Gastroesophageal sphincter (tissue), 4 donors: ENCODE measurements around the gene CD82. TPM values are rescaled to one million over a fixed set of nuclear protein-coding genes. Genes with fewer than 3 reads are reported as not detected.

Experiments
- ATAC-seq: fragments of 150-250 bp; one replicate; pipeline ENCODE4 v1.9.1; 2016; ENCODE audit warnings: mild to moderate bottlenecking, moderate library complexity
- H3K27ac ChIP-seq, 4 donors: fragments of 200-600 bp; sonication (generic) in 3 of 4; 1 replicate in 3 of 4; 2 replicates in 1 of 4; pipeline ENCODE4 v1.5.1; 2016 to 2019
- H3K27me3 ChIP-seq: fragments of 200-600 bp; sonication (generic); one replicate; pipeline ENCODE4 v1.5.1; 2019
- H3K36me3 ChIP-seq, 2 donors: fragments of 200-600 bp; sonication (generic); one replicate each; pipeline ENCODE4 v1.5.1; 2019; ENCODE audit warnings: control low read depth in 1 of 2
- H3K4me1 ChIP-seq, 3 donors: fragments of 200-600 bp; sonication (generic); 1 replicate in 2 of 3; 2 replicates in 1 of 3; pipeline ENCODE4 v1.5.1; 2016 to 2019; ENCODE audit warnings: control low read depth in 2 of 3
- H3K4me3 ChIP-seq, 2 donors: fragments of 200-600 bp; sonication (generic); one replicate each; pipeline ENCODE4 v1.5.1; 2019; ENCODE audit warnings: mild to moderate bottlenecking in 1 of 2, moderate library complexity in 1 of 2
- H3K9me3 ChIP-seq, 3 donors: fragments of 200-600 bp; sonication (generic); one replicate each; pipeline ENCODE4 v1.5.1; 2017 to 2019; ENCODE audit warnings: control low read depth in 2 of 3
- CTCF ChIP-seq, 4 experiments: fragments of 200-600 bp in 2 of 4; fragments of 450-650 bp in 2 of 4; sonication (generic) in 1 of 4; IDR thresholded peaks; one replicate each; pipeline ENCODE4 v1.5.1; 2017 to 2019; ENCODE audit warnings: antibody characterized with exemption in 4 of 4, mild to moderate bottlenecking in 2 of 4, moderate library complexity in 2 of 4
- EP300 ChIP-seq: sonication (generic); formaldehyde crosslinking; IDR thresholded peaks from one replicate; pipeline ENCODE4 v1.6.1; 2017; ENCODE audit warnings: antibody characterized with exemption, mild to moderate bottlenecking
- POLR2A ChIP-seq, 2 donors: fragments of 450-650 bp; IDR thresholded peaks; one replicate each; pipeline ENCODE4 v1.6.1; 2017; ENCODE audit warnings: antibody characterized with exemption in 2 of 2, mild to moderate bottlenecking in 2 of 2, moderate library complexity in 1 of 2
- POLR2AphosphoS5 ChIP-seq: sonication (generic); formaldehyde crosslinking; IDR thresholded peaks from one replicate; pipeline ENCODE4 v1.6.1; 2017; ENCODE audit warnings: antibody characterized with exemption
- WGBS, 2 donors: methylation state at CpG; one replicate each; pipeline ENCODE4 v1.1.5; 2018; ENCODE audit warnings: low coverage in 1 of 2; 5-methylcytosine and 5-hydroxymethylcytosine counted together
- total RNA-seq, 4 donors: library from RNA; depleted of rRNA; stranded (reverse); fragments of >200 nt; gene quantifications; one replicate each; pipeline ENCODE4 v1.1.0, GENCODE V29; 2016

Gene CD82
- total RNA-seq, 4 donors from 2014 or later, result 12.7 to 24.0 (median 19.1) TPM

GRCh38 chr11:44568658-44569473 is 3.4 kb downstream of the CD82 start:
- H3K9me3 ChIP-seq, result no peaks in the 10 kb centered on the region
- H3K27me3 ChIP-seq, result no peaks in the 10 kb centered on the region
- H3K36me3 ChIP-seq, result peaks cover 0 to 4% of the 10 kb centered on the region in 2 donors
- TF ChIP-seq POLR2A (IDR thresholded peaks at IDR 0.05) (no peak), POLR2AphosphoS5 (peak; percentile 63)
- peaks cover 4 to 64% (median 30%) of the 10 kb centered on the region in 3 donors for H3K4me1 ChIP-seq
- no peak overlapping the region for H3K4me3 ChIP-seq
- ATAC-seq, result no peak
- 80 to 100% methylated on average over 2 of the region's 15 CpGs for WGBS, 2 donors
- peak overlapping the region in 3 of 4 donors; percentile 66 to 92 (median 83) for H3K27ac ChIP-seq

- TF ChIP-seq POLR2AphosphoS5, result no peak
- no peak for TF ChIP-seq POLR2A (IDR thresholded peaks at IDR 0.05)
- no peak for TF ChIP-seq EP300
- no peak for TF ChIP-seq CTCF (IDR thresholded peaks at IDR 0.05)
- H3K9me3 ChIP-seq, result no peaks in the 10 kb centered on the region
- no peaks in the 10 kb centered on the region for H3K27me3 ChIP-seq
- H3K4me3 ChIP-seq, result no peak overlapping the region
- no peak for ATAC-seq
- H3K36me3 ChIP-seq, result peaks cover 0 to 4% of the 10 kb centered on the region in 2 donors
- WGBS, 2 donors, result 98 to 100% methylated on average over 1 to 5 of the region's 10 CpGs
- peaks cover 0 to 59% (median 21%) of the 10 kb centered on the region in 3 donors for H3K4me1 ChIP-seq
- H3K27ac ChIP-seq, result peak overlapping the region in 1 of 4 donors; percentile 92
Observed at GRCh38 chr11:44570411-44571155, 5.1 kb downstream of the CD82 start.

- ATAC-seq, result no peak
- H3K4me3 ChIP-seq, result no peak overlapping the region
- no peak overlapping the region for H3K27ac ChIP-seq
- no peaks in the 10 kb centered on the region for H3K27me3 ChIP-seq
- H3K9me3 ChIP-seq, result no peaks in the 10 kb centered on the region
- TF ChIP-seq POLR2A (IDR thresholded peaks at IDR 0.05) (no peak), CTCF (IDR thresholded peaks at IDR 0.05) (no peak), POLR2AphosphoS5 (no peak), EP300 (no peak)
- WGBS, 2 donors, result 91 to 92% methylated on average over 1 to 2 of the region's 2 CpGs
- peaks cover 0 to 46% (median 15%) of the 10 kb centered on the region in 3 donors for H3K4me1 ChIP-seq
- peaks cover 0 to 4% of the 10 kb centered on the region in 2 donors for H3K36me3 ChIP-seq
Observed at GRCh38 chr11:44571871-44572270, 6.4 kb downstream of the CD82 start.

- Histone ChIP-seq H3K4me3 (no peak overlapping the region), H3K27ac (no peak overlapping the region), H3K4me1 (peaks cover 0 to 40% (median 15%) of the 10 kb centered on the region in 3 donors), H3K27me3 (no peaks in the 10 kb centered on the region), H3K9me3 (no peaks in the 10 kb centered on the region), H3K36me3 (peaks cover 0 to 4% of the 10 kb centered on the region in 2 donors)
- no peak for ATAC-seq
- TF ChIP-seq POLR2A (IDR thresholded peaks at IDR 0.05) (no peak), CTCF (IDR thresholded peaks at IDR 0.05) (no peak), POLR2AphosphoS5 (no peak), EP300 (no peak)
- 92 to 94% methylated on average over 4 to 7 of the region's 7 CpGs for WGBS, 2 donors
Observed at GRCh38 chr11:44572436-44572835, 7.0 kb downstream of the CD82 start.

- no peaks in the 10 kb centered on the region for H3K9me3 ChIP-seq
- 94 to 98% methylated on average over 4 to 9 of the region's 16 CpGs for WGBS, 2 donors
- peaks cover 0 to 37% (median 15%) of the 10 kb centered on the region in 3 donors for H3K4me1 ChIP-seq
- TF ChIP-seq POLR2A (IDR thresholded peaks at IDR 0.05), result no peak
- no peak for TF ChIP-seq CTCF (IDR thresholded peaks at IDR 0.05)
- TF ChIP-seq POLR2AphosphoS5, result no peak
- no peak for TF ChIP-seq EP300
- no peak overlapping the region for H3K4me3 ChIP-seq
- H3K27me3 ChIP-seq, result no peaks in the 10 kb centered on the region
- ATAC-seq, result no peak
- no peak overlapping the region for H3K27ac ChIP-seq
- peaks cover 0 to 4% of the 10 kb centered on the region in 2 donors for H3K36me3 ChIP-seq
Observed at GRCh38 chr11:44572884-44573283, 7.4 kb downstream of the CD82 start.
